Amniotic stem cell (primary cell): Measurements from ENCODE around the gene ZBTB2.
"Not testable (repeated sequence)": the region's sequence is repeated elsewhere in the genome, so short reads cannot be mapped to it uniquely, and the experiment has no call there.

ENCODE experiments used
- DNase-seq: peaks from one replicate; lab custom pipeline; 2025; lab: John Stamatoyannopoulos, UW

The ZBTB2 gene

GRCh38 chr6:151370509-151371078, 20.8 kb downstream of the ZBTB2 start:
- DNase-seq = no peak

- DNase-seq = no peak
Measured at GRCh38 chr6:151365233-151365632, 26.1 kb downstream of the ZBTB2 start.

GRCh38 chr6:151359486-151359885, 31.9 kb downstream of the ZBTB2 start:
- no peak for DNase-seq

- no peak for DNase-seq
Measured at GRCh38 chr6:151358475-151358874, 32.9 kb downstream of the ZBTB2 start.

- no peak for DNase-seq
Measured at GRCh38 chr6:151357758-151358436, 33.5 kb downstream of the ZBTB2 start.

- not testable (repeated sequence) for DNase-seq
Measured at GRCh38 chr6:151356983-151357382, 34.4 kb downstream of the ZBTB2 start.

GRCh38 chr6:151353795-151354194, 37.6 kb downstream of the ZBTB2 start:
- DNase-seq = no peak

GRCh38 chr6:151352410-151353396, 38.7 kb downstream of the ZBTB2 start:
- no peak for DNase-seq

GRCh38 chr6:151351731-151352130, 39.6 kb downstream of the ZBTB2 start:
- DNase-seq = no peak

GRCh38 chr6:151351146-151351700, 40.1 kb downstream of the ZBTB2 start:
- DNase-seq = no peak

- DNase-seq = no peak
Measured at GRCh38 chr6:151350442-151351145, 40.8 kb downstream of the ZBTB2 start.

- no peak for DNase-seq
Measured at GRCh38 chr6:151349651-151350270, 41.6 kb downstream of the ZBTB2 start.

- not testable (repeated sequence) for DNase-seq
Measured at GRCh38 chr6:151342750-151343149, 48.6 kb downstream of the ZBTB2 start.

GRCh38 chr6:151341476-151342195, 49.7 kb downstream of the ZBTB2 start:
- DNase-seq = no peak

GRCh38 chr6:151340219-151340978, 51.0 kb downstream of the ZBTB2 start:
- DNase-seq = no peak

GRCh38 chr6:151339369-151339768, 52.0 kb downstream of the ZBTB2 start:
- no peak for DNase-seq

GRCh38 chr6:151338651-151339200, 52.6 kb downstream of the ZBTB2 start:
- no peak for DNase-seq

- DNase-seq = no peak
Measured at GRCh38 chr6:151335930-151336329, 55.4 kb downstream of the ZBTB2 start.

GRCh38 chr6:151330130-151330696, 61.1 kb downstream of the ZBTB2 start:
- peak; percentile 33 for DNase-seq
